A549 (cell line): ENCODE results near the gene ATP1B3.

Experiments
- CTCF ChIP-seq: fragments of >200 bp; sonication (Bioruptor Twin); formaldehyde crosslinking; IDR thresholded peaks from 3 replicates; pipeline ENCODE4 v1.5.1; 2016
- E2F6 ChIP-seq: IDR thresholded peaks from 2 replicates; pipeline ENCODE4 v1.6.1; 2012; ENCODE audit warnings: low read depth, borderline replicate concordance
- EP300 ChIP-seq, 2 experiments: fragments of >200 bp; sonication (Bioruptor Twin); formaldehyde crosslinking; IDR thresholded peaks; 2 replicates in 1 of 2; 3 replicates in 1 of 2; pipeline ENCODE4 v1.6.1; 2016 to 2017
- POLR2A ChIP-seq: IDR thresholded peaks from 2 replicates; pipeline ENCODE4 v1.6.1; 2012; ENCODE audit warnings: mild to moderate bottlenecking, low read length
- REST ChIP-seq: fragments of 200-600 bp; sonication (generic); IDR thresholded peaks from 2 replicates; pipeline ENCODE4 v1.6.1; 2016; ENCODE audit warnings: antibody characterized with exemption, mild to moderate bottlenecking, moderate library complexity
- SMC3 ChIP-seq: fragments of >200 bp; sonication (Bioruptor Twin); formaldehyde crosslinking; IDR thresholded peaks from 3 replicates; pipeline ENCODE4 v1.6.1; 2018; ENCODE audit warnings: inconsistent platforms

- TF ChIP-seq EP300 (IDR thresholded peaks at IDR 0.05): no peak
- TF ChIP-seq POLR2A: no peak
- no peak for TF ChIP-seq REST
- TF ChIP-seq CTCF: no peak
- no peak for TF ChIP-seq SMC3
- TF ChIP-seq E2F6: no peak
Observed at GRCh38 chr3:141898908-141899307, 22.5 kb downstream of the ATP1B3 start.
